C4-2B (cell line): ENCODE measurements around the gene PTRHD1.

Experiments
- CTCF ChIP-seq: fragments of 450-650 bp; conservative IDR thresholded peaks from 2 replicates; pipeline ENCODE4 v1.5.1; 2017; ENCODE audit warnings: mild to moderate bottlenecking
- ZFX ChIP-seq: fragments of 450-650 bp; IDR thresholded peaks from 2 replicates; pipeline ENCODE4 v1.6.1; 2017

GRCh38 chr2:24831221-24832072 lies 38.3 kb upstream of the PTRHD1 start:
- no peak for TF ChIP-seq CTCF
- TF ChIP-seq ZFX = no peak
